ENCODE measurements around the gene LSM14B.
A peak's percentile ranks its signal among the peaks of the same experiment; 100 is the strongest.
"Not testable (repeated sequence)": the region's sequence is repeated elsewhere in the genome, so short reads cannot be mapped to it uniquely, and the experiment has no call there.

The LSM14B gene

GRCh38 chr20:62121776-62122653 is at the start of gene LSM14B:
Gene LSM14B (plus strand): TSS chr20:62122475. CDS start chr20:62122667, 192 bp downstream.
- peak; percentile 98 for DNase-seq (ENCODE audit: low spot score)

DNA sequence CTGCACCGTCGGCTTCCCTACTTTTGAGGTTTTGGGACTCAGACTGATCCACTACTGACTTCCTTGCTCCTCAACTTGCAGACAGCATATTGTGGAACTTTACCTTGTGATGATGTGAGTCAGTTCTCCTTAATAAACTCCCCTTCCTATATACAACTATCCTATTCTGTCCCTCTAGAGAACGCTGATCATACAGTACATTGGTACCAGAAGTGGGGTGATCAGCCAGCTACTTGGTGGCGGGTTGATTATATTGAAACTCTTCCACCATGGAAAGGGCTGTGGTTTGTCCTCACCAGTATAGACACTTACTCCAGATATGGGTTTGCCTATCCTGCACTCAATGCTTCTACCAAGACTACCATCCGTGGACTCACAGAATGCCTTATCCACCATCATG is 49.0 kb upstream of the LSM14B start:
- no peak for DNase-seq (ENCODE audit: low spot score)

DNA sequence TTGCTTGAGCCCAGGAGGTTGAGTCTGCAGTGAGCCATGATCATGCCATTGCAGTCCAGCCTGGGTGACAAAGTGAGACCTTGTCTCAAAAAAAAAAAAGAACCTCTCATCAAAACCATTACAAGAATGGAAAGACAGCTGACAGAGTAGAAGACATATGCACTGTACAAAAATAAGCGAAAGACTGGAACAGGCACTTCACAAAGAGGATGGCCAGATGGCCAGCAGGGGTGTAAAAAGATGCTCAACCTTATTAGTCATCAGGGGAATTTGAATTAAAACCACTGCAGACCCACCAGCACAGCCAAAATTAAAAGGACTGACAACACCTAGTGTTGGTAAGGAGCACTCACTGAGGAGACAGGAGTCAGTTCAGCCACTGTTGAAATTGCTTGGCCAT is 43.1 kb upstream of the LSM14B start:
- no peak for DNase-seq (ENCODE audit: low spot score)

DNA sequence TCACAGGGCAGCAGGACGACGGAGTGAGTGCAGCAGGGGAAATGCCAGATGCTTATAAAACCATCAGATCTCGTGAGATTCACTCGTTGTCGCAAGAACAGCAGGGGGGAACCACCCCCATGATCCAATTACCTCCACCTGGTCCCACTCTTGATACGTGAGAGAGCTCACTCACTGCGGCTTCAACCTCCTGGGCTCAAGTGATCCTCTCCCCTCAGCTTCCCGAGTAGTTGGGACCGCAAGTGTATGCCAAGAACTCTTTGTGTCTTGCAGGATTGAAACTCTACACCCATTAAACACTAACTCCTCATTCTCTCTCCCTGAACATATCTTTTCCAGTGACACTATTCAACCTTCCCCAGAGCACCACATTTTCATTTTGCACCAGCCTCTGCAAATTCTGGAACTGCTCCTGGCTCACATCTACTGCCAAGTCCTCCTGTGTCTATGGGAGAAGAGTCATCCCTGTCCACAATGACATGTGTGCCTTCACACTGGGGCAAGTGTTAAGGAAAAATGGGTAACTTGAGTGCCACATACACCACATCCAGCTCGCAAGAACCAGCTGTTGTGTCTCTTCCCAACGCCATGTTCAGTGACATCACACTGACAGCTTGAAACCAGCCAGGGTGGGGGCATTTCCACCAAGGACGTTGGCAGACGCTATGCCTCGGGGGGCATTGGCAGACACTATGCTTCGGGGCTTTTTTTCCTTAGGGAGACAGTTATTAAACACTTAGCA is 41.9 kb upstream of the LSM14B start:
- DNase-seq (ENCODE audit: low spot score) = no peak

GRCh38 chr20:62083312-62083711 is 39.0 kb upstream of the LSM14B start:
- DNase-seq (ENCODE audit: low spot score) = no peak

GRCh38 chr20:62084224-62084623 is 38.1 kb upstream of the LSM14B start:
- DNase-seq (ENCODE audit: low spot score) = not testable (repeated sequence)

- DNase-seq (ENCODE audit: low spot score) = no peak
Observed at GRCh38 chr20:62085206-62085605, 37.1 kb upstream of the LSM14B start.

- peak; percentile 66 for DNase-seq (ENCODE audit: low spot score)
Observed at GRCh38 chr20:62087227-62087626, 35.0 kb upstream of the LSM14B start.

DNA sequence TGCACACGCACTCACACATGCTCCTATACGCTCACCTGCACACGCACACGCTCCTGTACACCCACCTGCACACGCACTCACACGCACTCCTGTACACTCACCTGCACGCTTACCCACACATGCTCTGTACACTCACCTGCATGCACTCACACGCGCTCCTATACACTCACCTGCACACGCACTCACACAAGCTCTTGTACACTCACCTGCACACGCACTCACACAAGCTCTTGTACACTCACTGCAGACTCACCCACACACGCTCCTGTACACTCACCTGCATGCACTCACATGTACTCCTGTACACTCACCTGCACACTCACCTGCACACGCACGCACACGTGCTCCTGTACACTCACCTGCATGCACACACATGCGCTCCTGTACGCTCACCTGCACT is 34.6 kb upstream of the LSM14B start:
- DNase-seq (ENCODE audit: low spot score) = no peak

- no peak for DNase-seq (ENCODE audit: low spot score)
Observed at GRCh38 chr20:62088258-62089127, 33.8 kb upstream of the LSM14B start.

DNA sequence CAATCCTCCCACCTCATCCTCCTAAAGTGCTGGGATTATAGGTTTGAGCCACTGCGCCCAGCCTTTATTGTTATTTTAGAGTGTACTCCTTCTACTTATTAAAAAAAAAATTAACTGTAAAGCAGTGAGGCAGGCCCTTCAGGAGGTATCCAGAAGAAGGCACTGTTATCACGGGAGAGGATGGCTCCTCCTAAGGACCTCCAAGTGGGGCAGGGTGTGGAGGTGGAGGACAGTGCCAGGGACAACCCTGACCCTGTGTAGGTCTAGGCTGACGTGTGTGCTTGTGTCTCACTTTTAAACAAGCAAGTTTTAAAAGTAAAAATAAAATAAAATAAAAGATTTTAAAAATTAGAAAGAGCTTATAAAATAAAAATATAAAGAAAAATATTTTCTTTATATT is 32.9 kb upstream of the LSM14B start:
- DNase-seq (ENCODE audit: low spot score) = no peak

GRCh38 chr20:62096421-62097380 is 25.6 kb upstream of the LSM14B start:
- no peak for DNase-seq (ENCODE audit: low spot score)

DNA sequence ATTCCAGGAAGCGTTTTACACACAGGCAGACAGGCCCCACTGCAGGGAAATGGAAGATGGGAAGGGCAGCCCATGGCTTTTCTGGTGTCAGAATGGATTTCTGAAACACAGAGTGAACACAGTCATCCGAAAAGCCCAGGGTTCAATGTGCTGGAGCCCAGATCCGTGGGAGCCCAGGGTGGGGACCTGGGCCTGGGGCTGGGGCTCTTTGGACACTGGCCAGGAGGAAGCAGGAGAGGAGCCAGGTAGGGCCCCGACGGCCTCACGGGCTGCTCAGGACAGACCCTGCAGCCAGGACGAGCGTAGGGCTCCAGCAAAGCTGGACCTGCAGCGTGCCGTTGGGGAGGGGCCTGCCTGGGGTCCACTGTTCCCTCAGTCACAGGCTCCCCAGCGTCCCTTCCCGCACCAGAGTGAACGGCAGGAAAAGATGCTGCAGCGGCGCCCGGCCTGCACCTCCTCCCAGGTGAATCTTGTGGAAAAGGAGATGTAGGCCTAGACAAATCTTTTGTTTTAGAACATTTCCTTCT is 24.3 kb upstream of the LSM14B start:
- DNase-seq (ENCODE audit: low spot score) = no peak

- DNase-seq (ENCODE audit: low spot score) = no peak
Observed at GRCh38 chr20:62101078-62101477, 21.2 kb upstream of the LSM14B start.

- DNase-seq (ENCODE audit: low spot score) = no peak
Observed at GRCh38 chr20:62103508-62104233, 18.6 kb upstream of the LSM14B start.

DNA sequence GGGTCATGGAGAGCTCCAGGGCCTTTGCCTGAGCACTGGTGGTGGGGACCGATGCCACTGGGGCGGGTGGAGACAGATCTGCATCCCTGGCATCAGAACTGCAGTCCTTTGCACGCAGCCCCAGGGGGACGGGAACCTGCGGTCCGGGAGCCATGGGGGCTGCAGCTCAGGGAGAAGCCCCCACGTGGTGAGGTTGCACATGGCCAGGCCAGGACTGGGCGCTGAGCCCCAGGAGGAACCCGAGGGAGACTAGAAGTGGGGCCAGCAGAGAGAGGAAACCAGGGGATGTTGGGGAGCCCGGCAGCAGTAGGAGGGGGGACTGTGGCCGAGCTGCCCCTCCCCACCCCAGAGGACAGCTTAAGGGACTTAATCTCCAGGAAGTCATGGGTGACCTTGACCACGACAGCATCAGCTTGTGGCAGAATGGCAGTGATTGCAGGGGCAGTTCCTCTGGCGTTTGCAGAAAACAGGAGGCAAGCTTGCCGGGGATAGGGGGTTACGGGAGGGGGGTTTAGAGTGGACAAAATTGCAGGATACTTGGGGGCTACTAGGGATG is 18.0 kb upstream of the LSM14B start:
- DNase-seq (ENCODE audit: low spot score) = no peak

GRCh38 chr20:62104791-62105345 is 17.4 kb upstream of the LSM14B start:
- peak; percentile 41 for DNase-seq (ENCODE audit: low spot score)

- DNase-seq (ENCODE audit: low spot score) = no peak
Observed at GRCh38 chr20:62105592-62105991, 16.7 kb upstream of the LSM14B start.

DNA sequence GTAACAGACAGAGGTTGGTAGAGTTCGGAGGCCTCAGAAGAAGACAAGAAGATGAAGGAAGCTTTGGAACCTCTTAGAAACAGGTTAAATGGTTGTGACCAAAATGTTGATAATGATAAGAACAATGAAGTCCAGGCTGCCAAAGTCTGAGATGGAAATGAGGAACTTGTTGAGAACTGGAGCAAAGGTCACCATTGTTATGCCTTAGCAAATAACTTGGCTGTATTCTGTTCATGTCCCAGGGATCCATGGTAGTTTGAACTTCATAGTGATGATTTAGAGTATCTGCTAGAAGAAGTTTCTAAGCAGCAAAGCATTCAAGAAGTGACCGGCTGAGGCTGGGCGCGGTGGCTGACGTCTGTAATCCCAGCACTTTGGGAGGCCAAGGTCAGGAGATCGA is 11.1 kb upstream of the LSM14B start:
- DNase-seq (ENCODE audit: low spot score) = no peak

DNA sequence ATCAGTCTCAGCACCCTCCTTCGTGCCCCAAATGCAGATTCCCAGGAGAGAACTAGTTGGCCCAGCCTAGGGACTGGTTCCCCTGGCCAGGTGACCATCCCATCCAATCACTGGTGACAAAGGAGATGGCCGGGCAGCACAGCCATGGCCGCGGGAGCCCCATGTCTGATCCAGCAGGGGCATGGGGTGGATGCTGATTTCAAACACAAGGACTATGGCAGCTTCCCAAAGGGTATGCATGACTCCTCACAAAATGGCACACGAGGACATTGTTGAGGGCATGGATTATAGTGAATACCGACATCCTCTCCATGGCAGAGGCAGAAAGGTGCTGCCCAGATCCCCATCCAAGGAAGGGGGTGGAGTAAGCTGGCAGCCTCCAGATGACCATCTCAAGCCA is 9.9 kb upstream of the LSM14B start:
- no peak for DNase-seq (ENCODE audit: low spot score)

Measured in iPS-NIHi11 (cell line).